Ascending aorta (tissue), 2 donors: ENCODE results near the gene ARAF. TPM values are rescaled to one million over a fixed set of nuclear protein-coding genes. Genes with fewer than 3 reads are reported as not detected.

Experiments
- DNase-seq, 2 donors: peaks; one replicate each; pipeline ENCODE4 v3.0.0-alpha.2; 2019; ENCODE audit warnings: low spot score in 2 of 2
- H3K27ac ChIP-seq, 2 donors: fragments of 200-600 bp; sonication (generic); one replicate each; pipeline ENCODE4 v1.5.1; 2016 to 2017; ENCODE audit warnings: mild to moderate bottlenecking in 1 of 2
- H3K27me3 ChIP-seq: fragments of 200-600 bp; sonication (generic); one replicate; pipeline ENCODE4 v1.5.1; 2017
- H3K36me3 ChIP-seq, 2 donors: fragments of 200-600 bp; sonication (generic); one replicate each; pipeline ENCODE4 v1.5.1; 2016
- H3K4me1 ChIP-seq, 2 donors: fragments of 200-600 bp; sonication (generic); one replicate each; pipeline ENCODE4 v1.5.1; 2016 to 2017; ENCODE audit warnings: mild to moderate bottlenecking in 1 of 2
- H3K4me3 ChIP-seq, 2 donors: fragments of 200-600 bp; sonication (generic); one replicate each; pipeline ENCODE4 v1.5.1; 2016 to 2017; ENCODE audit warnings: mild to moderate bottlenecking in 1 of 2
- H3K9me3 ChIP-seq, 2 donors: fragments of 200-600 bp; sonication (generic); one replicate each; pipeline ENCODE4 v1.5.1; 2016
- CTCF ChIP-seq, 3 experiments: fragments of 200-600 bp in 2 of 3; fragments of 450-650 bp in 1 of 3; sonication (generic) in 2 of 3; IDR thresholded peaks; one replicate each; pipeline ENCODE4 v1.5.1; 2016 to 2019; ENCODE audit warnings: antibody characterized with exemption in 3 of 3, mild to moderate bottlenecking in 1 of 3, moderate library complexity in 1 of 3
- intact Hi-C: fragments of 100-400 bp; cut with DNase I; formaldehyde crosslinking; loops from one replicate; pipeline ENCODE4 v1.15.1; 2023
- total RNA-seq: library from RNA; depleted of rRNA; stranded (reverse); fragments of >200 nt; gene quantifications from one replicate; pipeline ENCODE4 v1.1.0, GENCODE V29; 2016

ARAF gene
- total RNA-seq, 1 donor from 2014 or later: 56.1 TPM

GRCh38 chrX:47619486-47620302 is 58.7 kb downstream of the ARAF start, which contains the start of gene SYN1:
Gene SYN1 (minus strand): TSS chrX:47619857. CDS start chrX:47619728, 129 bp downstream.
- intact Hi-C loops: no loop called here
- Histone ChIP-seq H3K36me3 (no peaks in the 10 kb centered on the region), H3K27me3 (no peaks in the 10 kb centered on the region), H3K4me3 (peak within 1 kb of the TSS; percentile 9 to 59), H3K4me1 (no peaks in the 10 kb centered on the region), H3K27ac (no peak within 1 kb of the TSS), H3K9me3 (no peaks in the 10 kb centered on the region)
- DNase-seq: peak in 1 of 2 donors; percentile 78
- peak in 2 of 3 experiments; percentile 17 to 24 for TF ChIP-seq CTCF (IDR thresholded peaks at IDR 0.05)

GRCh38 chrX:47620303-47620685 is 59.3 kb downstream of the ARAF start:
- Histone ChIP-seq H3K27ac (no peak overlapping the region), H3K36me3 (no peaks in the 10 kb centered on the region), H3K4me1 (no peaks in the 10 kb centered on the region), H3K27me3 (no peaks in the 10 kb centered on the region), H3K9me3 (no peaks in the 10 kb centered on the region), H3K4me3 (no peak overlapping the region)
- no peak for TF ChIP-seq CTCF (IDR thresholded peaks at IDR 0.05)
- intact Hi-C loops: no loop called here
- DNase-seq: no peak

Other genes starting within 250 kb of the ARAF start
- gene ZNF157, start 190.6 kb upstream of the ARAF start, total RNA-seq: not detected
- gene ZNF41, start 78.0 kb upstream of the ARAF start, total RNA-seq: 2.7 TPM
- 1,308 TPM for gene TIMP1, start 21.2 kb downstream of the ARAF start, total RNA-seq
- gene SYN1, start 58.7 kb downstream of the ARAF start, total RNA-seq: 5.7 TPM
- gene CFP, start 68.7 kb downstream of the ARAF start, total RNA-seq: 25.4 TPM
- 146 TPM for gene ELK1, start 89.4 kb downstream of the ARAF start, total RNA-seq
- gene UXT, start 98.0 kb downstream of the ARAF start, total RNA-seq: 63.6 TPM